ENCODE results near the gene LHX3.

The LHX3 gene

DNA sequence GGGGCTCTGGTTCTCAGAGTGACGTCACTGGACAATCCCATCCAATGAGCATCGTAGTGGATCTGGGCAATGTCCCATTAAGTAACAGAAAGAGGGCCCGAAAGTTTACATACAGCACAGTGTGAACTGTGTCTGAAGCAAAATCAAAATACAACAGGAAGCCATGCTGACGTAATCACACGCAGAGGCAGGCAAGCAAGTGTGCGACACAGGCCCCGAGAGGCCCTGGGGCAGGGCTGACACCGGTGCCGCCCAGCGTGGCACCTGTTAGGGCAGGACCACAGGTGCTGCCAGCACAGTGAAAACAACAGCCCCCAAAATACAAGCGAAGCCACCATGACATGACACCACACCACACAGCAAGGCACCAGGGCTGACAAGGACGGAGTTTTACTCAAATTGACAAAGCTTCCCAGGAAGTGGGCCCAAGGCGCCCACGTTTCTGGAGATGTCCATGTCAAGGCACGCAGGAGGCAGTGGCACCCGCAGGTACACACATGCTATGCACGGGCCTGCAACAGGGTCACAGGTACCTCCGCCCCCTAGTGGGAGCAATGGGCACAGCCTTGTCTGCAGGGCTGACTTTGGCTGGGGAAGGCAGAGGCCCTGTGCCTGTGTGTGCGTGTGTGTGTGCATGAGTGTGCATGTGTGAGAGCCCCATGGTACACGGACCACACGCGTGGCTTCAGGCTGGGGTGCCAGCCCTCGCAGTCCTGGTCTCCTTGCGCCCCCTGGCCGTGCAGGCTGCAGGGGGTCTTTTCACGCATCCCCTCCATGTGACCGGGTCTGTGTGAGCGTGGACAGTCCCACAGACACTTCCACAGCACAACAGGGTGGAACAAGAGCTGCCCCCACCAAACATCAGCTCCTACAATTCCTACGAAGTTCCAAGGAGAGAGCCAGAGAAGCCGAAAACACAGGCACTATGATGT, 21.1 kb upstream of the LHX3 start:
- peak in 1 of 2 experiments; percentile 63 for DNase-seq

DNA sequence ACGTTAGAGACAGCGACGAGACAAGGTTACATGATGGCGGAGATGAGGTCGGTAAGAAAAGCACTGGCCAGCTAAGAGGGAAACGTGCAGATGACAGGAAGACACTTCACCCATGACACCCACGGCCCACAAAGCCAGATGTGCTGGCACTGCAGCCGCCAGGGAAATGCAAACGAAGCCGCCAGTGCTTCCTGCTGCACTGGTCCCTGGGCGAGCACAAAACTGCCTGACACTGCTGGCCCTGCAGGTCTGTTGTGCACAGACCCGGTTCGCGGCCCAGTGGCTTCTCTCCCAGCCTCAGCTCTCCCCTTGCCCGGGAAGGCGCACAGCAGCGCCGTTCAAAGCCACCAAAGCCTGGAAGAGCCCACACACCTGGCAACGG, 20.4 kb upstream of the LHX3 start:
- DNase-seq = no peak

DNA sequence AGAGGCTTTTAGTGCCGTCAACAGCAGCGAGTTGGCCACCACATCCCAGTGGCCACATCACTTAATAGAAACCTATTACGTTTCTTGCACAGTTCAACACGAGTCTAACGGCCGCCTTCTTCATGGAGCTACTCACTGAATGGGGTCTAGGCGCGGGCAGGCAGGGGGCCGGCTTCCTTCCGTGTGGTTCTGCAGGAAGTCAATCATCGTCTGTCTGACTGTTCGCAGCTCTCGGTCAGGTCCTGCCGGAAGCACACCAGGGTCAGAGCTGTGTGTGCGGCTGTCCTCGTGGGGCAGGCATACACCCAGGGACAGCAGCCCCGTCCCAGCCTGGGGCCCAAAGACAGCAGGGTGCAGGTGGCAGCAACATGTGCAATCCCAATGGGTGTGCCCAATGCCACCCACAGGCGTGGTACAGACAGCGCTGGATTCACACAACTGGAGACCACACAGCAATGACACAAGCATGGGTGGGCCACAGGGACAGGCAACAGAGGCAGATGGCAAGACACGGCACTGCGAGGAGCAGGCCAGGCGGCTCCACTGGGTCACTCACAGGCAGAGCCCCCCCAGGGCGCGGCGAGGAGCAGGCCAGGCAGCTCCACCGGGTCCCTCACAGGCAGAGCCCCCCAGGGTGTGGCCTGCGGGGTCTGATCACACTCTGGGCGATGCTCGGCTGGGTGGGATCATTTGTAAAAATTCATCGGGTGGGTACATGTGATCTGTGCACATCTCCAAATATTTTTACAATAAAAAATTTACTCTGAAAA, 19.1 kb upstream of the LHX3 start:
- DNase-seq = no peak

DNA sequence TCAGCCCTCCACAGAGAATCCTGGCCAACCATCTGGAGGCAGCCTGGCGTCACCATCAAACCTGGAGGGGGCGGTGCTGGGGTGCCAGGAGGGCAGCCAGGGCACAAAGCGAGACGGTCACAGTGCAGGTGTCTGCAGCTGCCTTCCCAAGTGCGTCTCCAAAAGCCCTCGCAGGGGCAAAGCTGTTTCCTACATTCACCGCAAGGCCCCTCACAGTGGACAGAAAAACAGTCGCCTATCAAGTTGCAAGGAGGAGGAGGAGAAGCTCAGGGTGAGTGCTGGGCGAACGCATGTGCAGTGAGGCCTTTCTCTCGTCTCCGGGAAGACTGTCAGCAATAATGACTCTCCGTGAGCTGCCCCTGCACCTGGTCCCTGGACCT, 18.0 kb upstream of the LHX3 start:
- DNase-seq = no peak

DNA sequence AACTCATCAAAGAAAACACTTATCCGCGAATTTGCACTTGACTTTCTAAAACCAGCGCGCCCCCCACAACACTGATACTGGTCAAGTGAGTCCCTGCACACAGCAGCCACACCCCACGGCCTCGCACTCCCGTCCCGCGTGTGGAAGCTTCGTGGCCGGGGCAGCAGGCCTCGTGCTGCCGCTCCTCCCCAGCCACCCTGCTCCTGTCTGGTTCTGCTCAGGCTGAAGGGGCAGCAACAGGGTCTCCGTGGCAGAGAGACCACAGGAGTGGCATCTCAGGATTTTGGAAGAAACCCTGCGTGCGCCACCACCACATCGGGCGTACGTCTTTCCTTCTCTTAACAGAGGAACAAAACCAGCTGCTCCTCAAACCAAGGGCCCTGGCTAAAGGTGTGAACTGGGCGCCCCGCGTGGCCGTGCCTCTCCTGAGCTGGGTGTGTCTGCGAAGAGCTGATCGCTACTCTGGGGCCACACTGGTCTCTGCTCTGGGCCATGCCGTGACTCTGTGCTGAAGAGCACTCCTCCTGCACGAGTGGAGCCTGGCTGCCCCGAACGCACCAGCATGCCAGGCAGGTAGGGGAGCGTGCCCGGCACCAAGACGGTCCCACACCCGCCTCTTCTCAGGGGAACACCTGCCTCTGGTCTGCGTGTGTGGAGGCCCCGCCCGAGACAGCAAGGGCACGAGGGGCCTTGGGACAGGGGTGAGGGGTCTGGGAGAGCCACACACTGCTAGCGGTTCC, 17.4 kb upstream of the LHX3 start:
- no peak for DNase-seq

DNA sequence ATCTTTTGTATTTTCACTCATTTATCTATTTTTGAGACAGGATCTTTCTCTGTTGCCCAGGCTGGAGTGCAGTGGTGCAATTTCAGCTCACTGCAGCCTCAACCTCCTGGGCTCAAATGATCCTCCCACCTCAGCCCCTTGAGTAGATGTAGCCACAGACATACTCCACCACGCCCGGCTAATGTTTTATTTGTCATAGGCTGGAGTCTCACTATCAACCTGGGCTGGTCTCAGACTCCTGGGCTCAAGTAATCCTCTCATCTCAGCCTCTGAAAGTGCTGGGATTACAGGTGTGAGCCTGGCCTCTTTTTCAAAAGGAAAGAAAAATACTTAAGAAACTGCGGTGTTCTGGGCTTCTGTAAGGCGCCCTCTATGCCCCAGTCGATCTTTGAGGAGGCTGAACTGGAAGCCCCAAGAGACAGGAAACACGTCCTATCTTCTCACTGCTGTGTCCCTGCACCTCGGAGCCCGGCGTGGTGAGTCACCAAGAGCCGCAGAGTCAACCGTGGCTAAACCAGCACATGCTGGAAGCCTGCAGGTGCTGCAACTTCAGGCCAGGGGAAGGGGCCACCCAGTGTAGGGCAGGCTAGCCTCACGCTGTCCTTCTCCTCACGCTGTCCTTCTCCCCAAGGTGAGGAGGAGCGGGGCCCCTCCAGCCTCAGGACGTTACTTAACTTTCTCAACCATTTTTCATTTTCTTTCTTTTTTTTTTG, 15.2 kb upstream of the LHX3 start:
- DNase-seq = no peak

DNA sequence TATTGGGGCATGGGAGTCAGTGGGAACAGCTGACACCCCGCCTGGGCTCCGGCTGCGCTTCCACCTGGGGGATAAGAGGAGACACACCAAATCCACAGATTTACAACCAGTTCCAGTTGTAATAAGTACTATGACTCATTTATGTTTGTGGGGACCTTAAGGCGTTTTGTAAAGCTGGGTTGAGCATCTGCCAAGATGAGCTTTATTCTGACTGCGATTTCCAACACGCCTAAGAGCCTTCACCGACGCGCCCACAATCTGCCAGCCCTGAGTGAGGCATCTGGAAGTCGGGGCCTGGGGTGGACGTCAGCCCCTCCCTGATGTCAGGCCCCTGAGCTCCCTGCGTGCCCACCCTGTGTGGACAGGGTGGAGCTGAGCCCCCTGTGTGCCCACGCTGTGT, 14.3 kb upstream of the LHX3 start:
- peak; percentile 94 to 99 for DNase-seq

DNA sequence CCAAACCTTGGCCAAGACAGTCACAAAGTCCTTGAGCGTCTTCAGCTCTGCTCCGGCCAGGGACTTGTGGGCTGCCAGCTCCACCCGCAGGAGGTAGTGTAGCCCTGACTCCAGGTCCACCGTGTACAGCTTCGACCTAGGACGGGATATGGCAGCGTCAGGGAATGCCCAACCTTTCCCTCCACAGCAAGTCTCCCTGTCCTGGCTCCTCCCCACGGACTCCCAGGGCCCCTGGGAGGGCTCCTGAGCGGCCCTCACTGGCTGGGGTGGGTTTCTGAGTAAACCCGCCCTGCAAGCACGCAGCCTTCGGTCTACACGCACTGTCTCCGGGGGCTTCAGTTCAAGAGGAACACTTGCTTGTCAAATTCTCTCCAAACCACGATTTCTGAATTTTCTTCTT, 13.7 kb upstream of the LHX3 start:
- DNase-seq = peak in 1 of 2 experiments; percentile 20

DNA sequence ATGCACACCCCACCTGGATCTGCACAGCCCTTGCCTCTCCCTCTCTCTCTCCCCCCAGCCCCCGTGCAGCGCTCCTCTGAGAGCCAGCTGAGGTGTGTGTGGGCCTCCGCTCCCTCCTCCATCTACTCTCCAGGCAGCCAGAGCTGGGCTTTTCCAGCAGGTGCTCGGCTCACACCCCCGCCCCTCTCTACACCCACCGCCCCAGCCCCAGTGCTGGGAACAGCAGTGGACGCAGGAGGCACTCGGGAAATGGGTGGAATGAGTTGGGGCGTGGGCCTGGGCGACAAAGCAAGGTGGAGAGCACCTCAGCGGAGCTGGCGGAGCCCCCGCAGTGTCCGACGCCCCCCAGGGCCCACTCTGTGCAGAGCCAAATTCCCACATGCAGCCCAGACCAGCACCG, 13.3 kb upstream of the LHX3 start:
- DNase-seq = no peak

DNA sequence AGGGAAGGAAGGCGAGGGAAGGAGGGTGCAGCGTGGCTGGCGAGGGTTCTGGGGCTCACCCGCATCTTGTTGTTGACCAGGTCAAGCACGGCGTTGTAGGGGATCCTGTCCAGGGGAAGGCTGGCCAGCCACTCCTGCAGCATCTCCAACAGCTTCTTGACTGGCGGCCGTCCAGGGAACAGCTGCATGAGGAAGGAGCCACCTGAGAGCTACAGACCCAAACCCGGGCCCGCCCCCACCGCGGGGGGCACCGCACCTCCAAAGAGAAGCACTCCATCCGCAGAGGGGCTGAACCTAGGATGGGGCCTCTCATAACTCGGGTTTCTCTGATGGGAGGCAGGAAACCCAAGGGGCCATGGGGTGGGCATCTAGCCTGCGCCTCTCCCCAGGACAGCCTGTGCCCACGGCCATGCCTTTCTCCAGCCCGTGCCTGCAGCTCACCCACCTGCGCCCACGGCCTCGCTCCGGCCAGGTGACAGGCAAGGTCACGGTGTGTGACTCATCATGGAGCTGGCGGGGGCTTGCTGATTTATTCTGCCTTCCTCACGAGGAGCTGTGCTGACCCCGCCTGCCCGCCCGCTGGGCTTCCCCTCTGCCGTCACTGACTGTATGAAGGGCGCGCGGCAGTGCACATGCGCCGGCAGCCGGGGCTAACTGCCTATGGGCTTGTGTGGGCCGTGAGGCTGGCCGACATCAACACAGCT, 11.8 kb upstream of the LHX3 start:
- no peak for DNase-seq

DNA sequence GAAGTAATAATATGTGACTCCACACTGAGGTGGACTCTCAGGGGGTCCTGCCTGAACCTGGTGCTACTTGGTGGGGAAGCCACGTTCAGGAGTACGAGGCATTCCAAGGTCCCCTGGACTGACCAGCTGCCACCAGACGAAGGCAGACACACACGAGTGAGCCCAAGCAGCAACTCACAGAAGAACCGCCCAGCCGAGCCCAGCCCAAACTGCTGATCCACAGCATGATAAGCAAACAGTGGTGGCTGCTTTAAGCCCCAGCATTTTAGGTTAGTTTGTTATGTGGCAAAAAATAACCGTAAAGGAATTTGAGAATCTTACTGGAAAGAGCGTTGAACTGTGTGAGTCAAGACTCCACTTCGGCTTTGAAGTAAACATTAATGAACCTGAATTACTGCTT, 8.8 kb upstream of the LHX3 start:
- no peak for DNase-seq

DNA sequence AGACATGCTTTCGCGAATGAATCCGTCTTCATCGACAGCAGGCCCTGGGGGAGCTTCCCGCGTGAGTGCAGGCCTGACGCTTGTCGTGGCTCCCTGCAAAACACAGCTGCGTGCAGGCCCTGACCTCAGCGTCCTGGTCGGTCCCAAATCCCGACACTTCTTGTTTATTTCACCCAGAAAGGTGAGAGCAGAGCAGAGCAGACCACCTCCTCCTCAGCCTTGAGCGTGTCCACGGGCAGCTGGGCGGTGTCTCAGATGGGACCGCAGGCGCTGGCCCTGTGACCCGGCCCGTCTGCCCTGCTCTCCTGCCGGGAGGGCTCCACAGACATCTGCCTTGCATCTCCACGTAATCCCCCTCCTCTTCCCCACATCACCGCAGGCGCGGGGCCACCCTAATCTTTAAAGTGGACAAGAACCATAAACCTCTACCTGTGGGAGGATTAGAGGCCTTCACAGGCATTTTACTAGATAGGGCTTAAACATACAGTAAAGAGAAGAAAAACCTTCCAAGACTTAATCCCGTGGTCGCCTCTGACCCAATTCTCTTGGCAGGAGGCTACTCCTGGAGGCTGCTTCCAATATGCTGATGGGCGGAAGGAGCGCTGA, 7.5 kb upstream of the LHX3 start:
- DNase-seq = peak in 1 of 2 experiments; percentile 22

DNA sequence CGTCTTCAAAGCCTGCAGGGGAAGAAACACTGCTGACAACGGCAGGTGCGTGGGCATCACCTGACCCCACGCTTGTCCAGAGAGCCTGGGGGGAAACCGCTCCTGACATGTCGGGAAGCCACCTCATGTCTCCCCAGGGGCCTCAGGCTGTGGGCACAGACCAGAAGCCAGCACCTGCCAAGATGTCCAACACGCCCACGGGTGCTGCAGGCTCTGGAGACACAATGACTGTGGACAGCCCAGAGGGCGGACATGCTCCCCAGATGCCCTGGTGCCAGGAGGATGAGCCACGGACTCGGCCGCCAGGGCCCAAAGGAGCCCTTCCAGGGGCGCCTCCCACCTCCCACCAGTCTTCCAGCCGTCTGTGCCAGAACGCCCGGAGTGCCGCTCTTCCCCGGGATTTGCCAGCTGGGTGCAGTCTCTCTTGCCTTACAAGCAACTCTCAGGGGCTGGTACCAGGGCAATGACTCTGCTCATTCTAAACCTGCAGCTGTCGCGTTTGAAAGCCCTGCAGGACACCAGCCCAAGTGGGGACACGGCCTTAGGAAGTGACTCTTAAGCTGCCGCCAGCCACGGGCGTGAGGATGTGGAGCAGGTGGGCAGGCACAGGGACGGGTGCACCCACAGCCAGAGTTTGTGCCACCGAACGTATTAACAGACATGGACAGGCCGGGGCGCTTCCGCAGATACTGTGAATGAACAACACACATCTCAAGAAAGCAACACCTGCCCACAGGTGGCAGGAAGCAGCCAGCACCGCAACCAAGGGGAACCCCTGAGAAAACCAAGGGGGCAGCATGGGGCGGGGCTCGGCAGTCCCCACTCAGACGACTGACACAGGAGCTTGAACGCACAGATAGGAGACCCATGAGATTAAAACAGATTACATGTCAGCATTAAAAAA, 6.8 kb upstream of the LHX3 start:
- peak in 1 of 2 experiments; percentile 52 for DNase-seq

DNA sequence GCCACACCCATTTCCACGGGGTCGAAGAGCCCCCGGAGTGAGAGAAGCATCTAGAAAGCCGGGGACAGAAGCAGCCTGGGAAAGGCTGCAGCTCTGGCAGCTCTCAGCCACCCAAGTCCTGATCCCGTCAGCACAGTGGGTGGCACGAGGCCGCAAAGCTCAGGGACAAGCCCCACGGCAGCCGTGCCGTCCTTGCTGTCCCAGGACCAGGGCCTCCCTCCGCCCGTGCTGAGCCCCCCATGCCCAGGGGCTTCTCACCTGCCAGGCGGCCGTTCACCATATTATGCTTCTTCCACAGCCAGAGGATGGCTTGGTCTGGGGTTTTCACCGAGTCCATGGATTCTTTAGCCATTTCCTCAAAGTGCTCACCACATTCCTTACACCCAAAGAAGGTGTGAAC, 6.1 kb upstream of the LHX3 start:
- DNase-seq = no peak

DNA sequence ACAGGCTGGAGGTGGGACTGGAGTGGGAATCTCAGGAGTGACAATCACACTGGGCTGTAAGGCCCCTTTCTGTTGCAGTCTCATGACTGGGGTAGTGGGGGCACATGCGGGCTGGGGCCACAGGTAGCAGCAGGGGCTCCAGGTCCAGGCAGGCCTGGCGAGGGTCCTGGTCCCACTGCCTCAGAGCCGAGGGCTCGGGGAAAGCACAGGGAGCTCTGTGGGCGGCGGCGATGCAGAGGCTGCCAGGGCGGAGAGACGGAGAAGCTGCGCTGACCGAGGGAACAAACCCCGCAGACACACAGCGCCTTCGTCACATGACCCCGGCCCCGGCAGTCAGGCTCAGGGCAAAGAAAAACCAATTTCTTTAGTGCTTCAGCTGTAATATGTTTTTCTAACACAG, 5.3 kb upstream of the LHX3 start:
- no peak for DNase-seq

DNA sequence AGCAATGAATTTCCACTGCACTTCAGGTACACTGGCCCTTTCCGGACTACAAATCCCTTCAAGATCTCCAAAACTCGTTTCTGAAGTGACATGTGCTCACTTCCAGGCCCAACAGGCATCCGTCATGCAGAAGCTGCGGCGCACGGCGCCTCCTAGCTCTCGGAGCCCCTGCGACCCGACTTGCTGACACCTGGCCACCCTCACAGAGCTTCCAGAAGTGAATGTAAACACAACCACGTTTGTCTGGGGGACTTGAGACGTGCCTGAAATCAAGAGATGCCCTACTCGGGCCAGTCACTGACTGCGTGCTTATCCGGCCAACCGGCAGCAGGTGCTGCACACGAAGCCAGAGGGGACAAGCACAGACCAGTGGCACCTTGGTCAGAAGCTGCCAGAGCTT, 4.9 kb upstream of the LHX3 start:
- no peak for DNase-seq

DNA sequence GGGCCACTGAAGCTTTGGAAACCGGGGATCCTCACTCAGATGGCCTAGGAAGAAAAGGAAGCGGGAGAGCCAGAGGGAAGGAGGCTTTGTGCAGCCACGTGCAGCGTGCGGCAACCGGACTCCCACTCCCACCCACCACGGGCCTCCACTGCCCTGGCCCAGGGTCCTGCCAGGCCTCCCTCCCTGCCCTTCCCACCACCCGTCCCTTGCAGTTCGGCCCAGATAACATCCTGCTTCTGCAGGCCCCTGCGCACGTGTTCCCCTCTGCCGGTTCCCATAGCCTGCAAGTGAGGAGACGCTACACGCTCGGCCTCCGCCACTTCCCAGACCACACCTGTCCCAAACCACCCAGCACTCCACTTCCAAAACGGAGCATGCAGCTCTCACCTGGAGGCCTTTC, 4.3 kb upstream of the LHX3 start:
- DNase-seq = no peak

DNA sequence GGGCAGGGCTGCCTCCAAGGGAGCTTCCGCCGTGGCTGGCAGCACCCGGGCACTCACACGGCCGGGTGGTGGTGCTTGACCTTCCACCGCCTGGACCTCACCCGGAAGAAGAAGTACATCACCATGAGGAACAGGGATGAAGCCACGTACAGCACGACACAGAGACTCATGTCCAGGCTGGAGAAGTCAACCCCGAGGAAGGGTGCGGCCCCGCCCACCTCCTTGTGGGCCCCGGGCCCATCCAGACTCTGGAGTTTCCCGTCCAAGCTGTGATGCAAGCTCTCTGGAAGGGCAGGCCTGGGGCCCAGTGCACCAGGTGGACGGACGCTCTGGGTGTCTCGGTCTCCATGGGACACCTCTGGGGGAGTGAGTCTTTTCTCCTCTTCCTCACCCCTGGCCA, 3.7 kb upstream of the LHX3 start:
- DNase-seq = no peak

DNA sequence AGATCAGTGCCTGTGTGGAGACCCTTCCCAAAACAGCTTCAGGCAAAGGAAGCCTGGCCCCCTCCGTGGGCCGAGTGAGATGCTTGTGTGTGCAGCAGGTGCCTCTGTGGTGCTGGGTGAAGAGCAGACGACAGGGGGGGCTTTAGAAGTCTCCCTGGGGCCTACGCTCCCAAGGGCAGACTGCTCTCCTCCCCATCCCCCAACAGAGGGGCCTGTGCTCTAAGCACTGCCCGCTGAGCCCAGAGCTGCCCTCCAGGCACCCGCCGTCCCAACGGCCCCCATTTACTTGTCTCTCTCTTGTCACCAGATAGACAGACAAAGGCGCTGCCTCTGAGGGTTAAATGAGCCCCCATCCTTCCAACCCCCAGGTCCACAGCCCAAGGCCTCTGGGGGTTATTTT, 2.7 kb upstream of the LHX3 start:
- no peak for DNase-seq

DNA sequence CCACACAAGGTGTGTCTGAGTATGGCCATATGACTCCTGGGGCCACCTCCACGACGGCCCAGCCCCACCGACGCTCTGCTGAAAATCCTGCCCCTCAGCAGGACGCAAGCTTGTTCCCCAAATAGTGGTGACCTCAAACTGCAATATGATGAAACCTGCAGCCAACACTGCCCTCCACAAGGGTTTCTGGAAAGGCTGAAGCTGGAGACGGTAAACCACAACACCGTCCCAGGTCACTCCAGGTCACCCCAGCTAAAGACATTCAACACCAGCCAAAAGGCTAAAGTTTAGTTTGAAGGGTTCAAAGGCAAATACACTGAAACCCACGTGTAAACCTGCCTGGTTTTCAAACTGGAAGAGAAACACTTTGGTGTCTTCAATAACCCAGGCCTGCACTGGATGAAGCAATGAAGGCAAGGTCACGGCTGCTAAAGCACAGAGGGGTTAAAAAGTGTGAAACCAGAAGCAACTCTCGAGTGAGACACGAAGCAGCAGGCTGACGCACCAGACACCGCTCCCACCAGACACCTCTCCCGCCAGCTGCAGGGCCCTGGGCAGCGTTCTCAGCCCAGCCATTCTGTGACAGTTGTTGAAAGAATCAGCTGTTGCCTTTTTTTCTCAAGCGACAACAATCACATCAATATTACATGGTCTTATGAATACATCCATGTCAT, 1.8 kb upstream of the LHX3 start:
- no peak for DNase-seq

Data from NCI-H524 (cell line).